Urothelium cell line (cell line): ENCODE measurements around the gene TAF15.

ENCODE experiments used
- DNase-seq: peaks from one replicate; pipeline ENCODE4 v3.0.0; 2011; ENCODE audit warnings: low spot score, mixed read lengths
- FAIRE-seq: peaks from 2 replicates; lab custom pipeline; 2011; peaks lifted over from hg19 to GRCh38; lab: Jason Lieb, UNC

The TAF15 gene

GRCh38 chr17:35808962-35809854 lies at the start of gene TAF15:
TSS of gene TAF15 (plus strand) at chr17:35809484. CDS start at chr17:35809570, 86 bp downstream.
- FAIRE-seq = no peak
- DNase-seq = peak; percentile 98

GRCh38 chr17:35760587-35760986 lies 48.7 kb upstream of the TAF15 start, which contains the start of gene C17orf50:
TSS of gene C17orf50 (plus strand) at chr17:35760887. CDS start at chr17:35760942, 55 bp downstream.
- no peak for FAIRE-seq
- DNase-seq = no peak

- no peak for FAIRE-seq
- DNase-seq = no peak
Observed at GRCh38 chr17:35761601-35762000, 47.7 kb upstream of the TAF15 start.

GRCh38 chr17:35763767-35764122 lies 45.5 kb upstream of the TAF15 start:
- FAIRE-seq = no peak
- DNase-seq = no peak

- peak; percentile 96 for DNase-seq
- no peak for FAIRE-seq
Observed at GRCh38 chr17:35764123-35764991, 44.9 kb upstream of the TAF15 start.

GRCh38 chr17:35765086-35765710 lies 44.1 kb upstream of the TAF15 start:
- no peak for DNase-seq
- FAIRE-seq = no peak

- DNase-seq (no peak), FAIRE-seq (no peak)
Observed at GRCh38 chr17:35765756-35766488, 43.4 kb upstream of the TAF15 start.

- FAIRE-seq = no peak
Observed at GRCh38 chr17:35766489-35766877, 42.8 kb upstream of the TAF15 start.

GRCh38 chr17:35766903-35767510 lies 42.3 kb upstream of the TAF15 start:
- FAIRE-seq (no peak), DNase-seq (no peak)

More at GRCh38 chr17:35766489-35766877, 42.8 kb upstream of the TAF15 start:
- DNase-seq = no peak

- FAIRE-seq (no peak), DNase-seq (no peak)
Observed at GRCh38 chr17:35768797-35769196, 40.5 kb upstream of the TAF15 start.

GRCh38 chr17:35769895-35770486 lies 39.3 kb upstream of the TAF15 start:
- no peak for FAIRE-seq
- no peak for DNase-seq

GRCh38 chr17:35773129-35773528 lies 36.2 kb upstream of the TAF15 start:
- DNase-seq (no peak), FAIRE-seq (no peak)

GRCh38 chr17:35773679-35774425 lies 35.4 kb upstream of the TAF15 start:
- FAIRE-seq = no peak
- DNase-seq = no peak

GRCh38 chr17:35774499-35774898 lies 34.8 kb upstream of the TAF15 start:
- DNase-seq (no peak), FAIRE-seq (no peak)

GRCh38 chr17:35775039-35775438 lies 34.2 kb upstream of the TAF15 start:
- no peak for DNase-seq
- FAIRE-seq = no peak

- no peak for FAIRE-seq
- no peak for DNase-seq
Observed at GRCh38 chr17:35775583-35775982, 33.7 kb upstream of the TAF15 start.

- no peak for FAIRE-seq
- DNase-seq = no peak
Observed at GRCh38 chr17:35778641-35779196, 30.6 kb upstream of the TAF15 start.

GRCh38 chr17:35780950-35781349 lies 28.3 kb upstream of the TAF15 start:
- FAIRE-seq (no peak), DNase-seq (no peak)

- FAIRE-seq (no peak), DNase-seq (no peak)
Observed at GRCh38 chr17:35784895-35785294, 24.4 kb upstream of the TAF15 start.
